Neuronal stem cell (in vitro differentiated cells): Measurements from ENCODE around the gene KIAA1671.

ENCODE experiments used
- DNase-seq: peaks from one replicate; pipeline ENCODE4 v3.0.0-alpha.2; 2013; ENCODE audit warnings: low spot score
- H2AFZ ChIP-seq: one replicate; pipeline ENCODE4 v1.6.1; 2013; ENCODE audit warnings: mild to moderate bottlenecking, low read length, inconsistent platforms
- H2AK5ac ChIP-seq: 2 replicates; pipeline ENCODE4 v1.6.1; 2013; ENCODE audit warnings: low read depth, mild to moderate bottlenecking, inconsistent platforms, low read length, moderate library complexity, mixed read lengths
- H2BK120ac ChIP-seq: 2 replicates; pipeline ENCODE4 v1.6.1; 2013; ENCODE audit warnings: low read depth, mild to moderate bottlenecking, inconsistent platforms, low read length, moderate library complexity, mixed read lengths
- H2BK12ac ChIP-seq: one replicate; pipeline ENCODE4 v1.6.1; 2013; ENCODE audit warnings: low read length, inconsistent platforms
- H2BK15ac ChIP-seq: 2 replicates; pipeline ENCODE4 v1.6.1; 2013; ENCODE audit warnings: mild to moderate bottlenecking, low read length, inconsistent platforms, mixed read lengths
- H2BK5ac ChIP-seq: one replicate; pipeline ENCODE4 v1.6.1; 2013; ENCODE audit warnings: inconsistent platforms, mild to moderate bottlenecking, low read length, moderate library complexity
- H3K14ac ChIP-seq: one replicate; pipeline ENCODE4 v1.6.1; 2013; ENCODE audit warnings: low read length, inconsistent platforms
- H3K18ac ChIP-seq: 2 replicates; pipeline ENCODE4 v1.6.1; 2013; ENCODE audit warnings: low read length, inconsistent platforms
- H3K23ac ChIP-seq: 2 replicates; pipeline ENCODE4 v1.6.1; 2013; ENCODE audit warnings: low read depth, mild to moderate bottlenecking, mixed read lengths, low read length, inconsistent platforms; ENCODE audit not compliant: poor library complexity
- H3K27ac ChIP-seq: replicated peaks from 3 replicates; pipeline ENCODE4 v1.5.1; 2013; ENCODE audit warnings: low read length, inconsistent platforms
- H3K27me3 ChIP-seq, 3 experiments: 2 replicates each; pipeline ENCODE4 v1.6.1; 2013; ENCODE audit warnings: low read length in 3 of 3, mild to moderate bottlenecking in 2 of 3, inconsistent platforms in 1 of 3, low read depth in 1 of 3, mixed read lengths in 1 of 3, moderate library complexity in 1 of 3; ENCODE audit not compliant: control insufficient read depth in 3 of 3, insufficient read depth in 3 of 3
- H3K36me3 ChIP-seq, 2 donors: replicated peaks in 1 of 2; 2 replicates each; pipeline ENCODE4 v1.6.1; 2013; ENCODE audit warnings: low read length in 2 of 2; ENCODE audit not compliant: control insufficient read depth in 2 of 2, insufficient read depth in 2 of 2
- H3K4ac ChIP-seq: 2 replicates; pipeline ENCODE4 v1.6.1; 2013; ENCODE audit warnings: inconsistent platforms, mild to moderate bottlenecking, low read length, moderate library complexity
- H3K4me1 ChIP-seq, 2 donors: 1 replicate in 1 of 2; 2 replicates in 1 of 2; pipeline ENCODE4 v1.6.1; 2013; ENCODE audit warnings: low read length in 2 of 2, low read depth in 1 of 2; ENCODE audit not compliant: control insufficient read depth in 2 of 2, insufficient read depth in 1 of 2
- H3K4me2 ChIP-seq: one replicate; pipeline ENCODE4 v1.6.1; 2013; ENCODE audit warnings: mild to moderate bottlenecking, low read length, inconsistent platforms; ENCODE audit not compliant: insufficient read depth, poor library complexity, severe bottlenecking
- H3K4me3 ChIP-seq, 2 donors: 2 replicates each; pipeline ENCODE4 v1.5.1; 2013; ENCODE audit warnings: low read length in 2 of 2, mild to moderate bottlenecking in 2 of 2, inconsistent platforms in 1 of 2, moderate library complexity in 1 of 2
- H3K79me1 ChIP-seq: one replicate; pipeline ENCODE4 v1.6.1; 2013; ENCODE audit warnings: low read depth, mild to moderate bottlenecking, inconsistent platforms, low read length, moderate library complexity
- H3K9ac ChIP-seq: one replicate; pipeline ENCODE4 v1.6.1; 2013; ENCODE audit warnings: mild to moderate bottlenecking, low read depth, low read length, inconsistent platforms; ENCODE audit not compliant: poor library complexity
- H3K9me3 ChIP-seq, 2 donors: replicated peaks in 1 of 2; 2 replicates each; pipeline versions ENCODE3 to v1.6.1; 2013; ENCODE audit warnings: low read length in 2 of 2, mild to moderate bottlenecking in 2 of 2, inconsistent platforms in 1 of 2, low read depth in 1 of 2, mixed read lengths in 1 of 2, moderate library complexity in 1 of 2; ENCODE audit not compliant: control insufficient read depth in 2 of 2, insufficient read depth in 1 of 2
- H4K8ac ChIP-seq: one replicate; pipeline ENCODE4 v1.6.1; 2013; ENCODE audit warnings: low read depth, mild to moderate bottlenecking, inconsistent platforms, low read length, moderate library complexity
- H4K91ac ChIP-seq: one replicate; pipeline ENCODE4 v1.6.1; 2013; ENCODE audit warnings: low read length, low read depth, mild to moderate bottlenecking, inconsistent platforms; ENCODE audit not compliant: poor library complexity
- WGBS, 2 donors: extraction: QIAGEN DNeasy Blood & Tissue Kit; methylation state at CpG; one replicate each; pipeline ENCODE4 v1.1.7; 2013; ENCODE audit warnings: missing lambda C conversion rate in 2 of 2, mixed read lengths in 1 of 2; ENCODE audit not compliant: insufficient read length in 2 of 2, insufficient replicate concordance in 1 of 2; ENCODE audit errors: extremely low coverage in 2 of 2; 5-methylcytosine and 5-hydroxymethylcytosine counted together

KIAA1671 gene

DNA sequence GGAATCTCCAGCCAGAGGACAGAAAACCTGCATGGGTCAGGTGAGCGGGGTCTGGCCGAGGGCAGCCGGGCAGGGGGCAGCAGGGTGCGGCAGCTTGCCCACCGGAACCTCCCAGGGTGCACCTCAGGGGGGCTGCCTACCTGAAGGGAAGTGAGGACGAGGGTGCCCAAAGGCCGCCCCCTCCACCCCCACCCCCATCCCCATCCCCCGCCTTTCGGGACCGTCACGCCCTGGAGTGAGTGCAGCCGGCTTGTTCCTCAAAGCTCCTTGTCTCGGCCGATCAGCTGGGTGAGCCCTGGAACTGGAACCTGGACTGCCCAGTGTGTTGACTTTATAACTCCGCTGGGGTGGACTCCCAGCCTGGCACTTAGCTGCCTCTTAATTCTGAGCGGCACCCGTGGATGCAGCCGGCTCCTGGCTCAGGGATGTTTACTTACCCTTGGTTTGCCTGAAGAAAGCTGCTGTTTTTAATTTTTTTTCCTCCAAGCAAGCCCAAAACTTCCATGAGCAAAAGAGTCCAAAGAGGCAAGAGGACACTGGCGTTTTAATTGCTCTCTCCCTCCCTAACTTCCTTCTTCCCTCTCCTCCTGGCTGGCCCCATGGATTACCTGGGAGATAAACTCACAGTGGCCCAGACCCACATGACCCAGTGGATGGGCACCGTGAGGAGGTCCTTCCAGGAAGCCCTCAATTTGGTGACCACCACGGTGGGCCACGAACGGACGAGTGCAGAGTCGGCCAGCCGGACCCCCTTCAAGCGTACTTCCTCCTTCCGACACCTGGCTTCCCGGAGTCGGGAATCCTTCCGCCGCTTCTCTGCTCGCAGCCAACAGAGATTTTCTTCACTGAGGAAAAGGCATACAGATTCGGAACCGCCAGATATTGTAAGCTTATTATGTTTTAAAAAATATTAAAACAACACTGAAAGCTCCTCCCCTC is 159.3 kb downstream of the KIAA1671 start:
- H3K27ac ChIP-seq: peak overlapping the region; percentile 41
- H2BK15ac ChIP-seq: peak overlapping the region; percentile 16
- WGBS, 2 donors: no CpG with 5 or more reads among the region's 35 CpGs
- H3K4me3 ChIP-seq: peak overlapping the region; percentile 59 to 84
- no peak overlapping the region for H2BK120ac ChIP-seq
- H2BK12ac ChIP-seq: no peak overlapping the region
- no peak overlapping the region for H3K14ac ChIP-seq
- H3K36me3 ChIP-seq: no peaks in the 10 kb centered on the region
- no peaks in the 10 kb centered on the region for H3K27me3 ChIP-seq
- H3K23ac ChIP-seq: no peak overlapping the region
- H3K9ac ChIP-seq: peak overlapping the region; percentile 82
- no peak overlapping the region for H4K91ac ChIP-seq
- peak overlapping the region; percentile 73 for H3K18ac ChIP-seq
- H4K8ac ChIP-seq: no peak overlapping the region
- no peak overlapping the region for H2BK5ac ChIP-seq
- H2AFZ ChIP-seq: peak overlapping the region; percentile 84
- H3K4me2 ChIP-seq: peak overlapping the region; percentile 100
- no peaks in the 10 kb centered on the region for H3K79me1 ChIP-seq
- no peaks in the 10 kb centered on the region for H3K9me3 ChIP-seq
- H3K4ac ChIP-seq: no peak overlapping the region
- peaks cover 23 to 24% of the 10 kb centered on the region in 2 donors for H3K4me1 ChIP-seq
- H2AK5ac ChIP-seq: no peak overlapping the region
- DNase-seq: no peak

DNA sequence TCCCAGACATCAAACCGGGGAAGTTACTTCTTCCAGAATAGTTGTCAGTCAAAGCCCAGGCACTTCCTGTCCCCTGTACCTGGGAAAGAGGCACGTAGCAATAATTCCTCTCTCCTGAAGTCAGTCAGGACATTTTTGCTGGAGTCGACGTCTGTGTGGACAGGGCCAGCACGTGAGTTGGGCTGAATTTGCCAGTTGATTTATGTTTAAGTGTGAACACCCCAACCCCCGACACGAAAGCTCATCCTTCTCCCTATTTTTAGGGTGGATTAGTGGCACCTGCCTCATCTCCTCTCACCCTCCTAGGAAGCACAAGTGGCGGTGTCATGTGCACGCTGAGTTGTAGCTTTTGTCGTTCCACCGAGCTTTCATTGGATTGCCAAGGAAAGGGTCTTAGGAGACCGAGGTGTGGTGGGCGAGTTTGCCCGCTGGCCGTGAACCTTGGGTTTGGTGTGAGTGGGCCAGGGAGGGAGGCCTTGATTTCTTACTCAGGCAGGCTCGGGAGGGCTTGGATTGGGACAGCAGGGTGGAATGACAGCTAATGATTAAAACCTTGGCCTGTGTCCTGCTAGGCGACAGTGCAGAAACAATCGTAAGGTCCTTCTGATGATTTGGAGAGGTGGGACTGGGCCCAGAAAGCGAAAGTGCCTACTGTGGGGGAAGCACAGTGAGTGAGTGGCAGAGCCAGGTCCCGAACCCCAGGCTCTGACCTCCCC is 160.2 kb downstream of the KIAA1671 start:
- Histone ChIP-seq H3K4me3 (peak overlapping the region in 1 of 2 donors; percentile 30), H3K4ac (no peak overlapping the region), H2BK15ac (no peak overlapping the region), H3K18ac (no peak overlapping the region), H3K9ac (no peak overlapping the region), H2AK5ac (no peak overlapping the region), H2BK120ac (no peak overlapping the region), H3K79me1 (no peaks in the 10 kb centered on the region), H3K23ac (no peak overlapping the region), H2BK12ac (no peak overlapping the region), H3K27me3 (no peaks in the 10 kb centered on the region), H2AFZ (no peak overlapping the region), H4K8ac (no peak overlapping the region), H3K4me1 (peaks cover 23 to 24% of the 10 kb centered on the region in 2 donors), H3K36me3 (no peaks in the 10 kb centered on the region), H3K27ac (no peak overlapping the region), H3K4me2 (no peak overlapping the region), H4K91ac (no peak overlapping the region), H2BK5ac (no peak overlapping the region), H3K14ac (no peak overlapping the region), H3K9me3 (no peaks in the 10 kb centered on the region)
- WGBS, 2 donors: no CpG with 5 or more reads among the region's 20 CpGs
- DNase-seq: no peak

DNA sequence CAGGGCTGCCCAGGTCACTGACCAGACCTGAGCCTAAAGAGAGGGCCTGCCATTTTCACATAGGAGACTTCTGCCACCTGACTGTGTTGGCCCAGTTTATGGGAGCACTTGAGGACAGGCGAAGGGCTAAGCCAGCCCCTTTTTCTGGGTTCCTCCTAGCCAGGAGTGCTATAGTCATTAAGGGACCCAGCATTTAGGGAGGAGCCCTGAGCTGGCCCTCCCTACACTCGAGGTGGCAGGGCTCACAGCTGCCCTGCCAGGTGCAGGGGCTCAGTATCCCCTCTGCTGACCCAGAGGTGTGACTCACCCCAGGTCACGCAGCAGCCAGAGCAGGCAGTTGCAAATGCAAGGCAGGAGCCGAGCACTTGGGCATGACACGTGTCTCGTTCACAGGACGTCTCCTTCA is 160.8 kb downstream of the KIAA1671 start:
- WGBS, 2 donors: no CpG with 5 or more reads among the region's 7 CpGs
- Histone ChIP-seq H2AK5ac (peak overlapping the region; percentile 17), H2BK15ac (no peak overlapping the region), H4K8ac (no peak overlapping the region), H2BK120ac (no peak overlapping the region), H3K4me1 (peaks cover 23 to 24% of the 10 kb centered on the region in 2 donors), H3K27ac (no peak overlapping the region), H2AFZ (no peak overlapping the region), H3K23ac (no peak overlapping the region), H3K4me3 (no peak overlapping the region), H3K27me3 (no peaks in the 10 kb centered on the region), H3K4me2 (no peak overlapping the region), H3K4ac (no peak overlapping the region), H4K91ac (no peak overlapping the region), H3K36me3 (no peaks in the 10 kb centered on the region), H3K79me1 (no peaks in the 10 kb centered on the region), H3K9ac (no peak overlapping the region), H3K9me3 (no peaks in the 10 kb centered on the region), H3K18ac (peak overlapping the region; percentile 40), H2BK12ac (no peak overlapping the region), H2BK5ac (no peak overlapping the region), H3K14ac (peak overlapping the region; percentile 48)
- DNase-seq: no peak
